ENCODE results near the gene CDK12. TPM values are rescaled to one million over a fixed set of nuclear protein-coding genes. Genes with fewer than 3 reads are reported as not detected.

The CDK12 gene
- total RNA-seq, 1 experiment from 2014 or later = 30.4 TPM

DNA sequence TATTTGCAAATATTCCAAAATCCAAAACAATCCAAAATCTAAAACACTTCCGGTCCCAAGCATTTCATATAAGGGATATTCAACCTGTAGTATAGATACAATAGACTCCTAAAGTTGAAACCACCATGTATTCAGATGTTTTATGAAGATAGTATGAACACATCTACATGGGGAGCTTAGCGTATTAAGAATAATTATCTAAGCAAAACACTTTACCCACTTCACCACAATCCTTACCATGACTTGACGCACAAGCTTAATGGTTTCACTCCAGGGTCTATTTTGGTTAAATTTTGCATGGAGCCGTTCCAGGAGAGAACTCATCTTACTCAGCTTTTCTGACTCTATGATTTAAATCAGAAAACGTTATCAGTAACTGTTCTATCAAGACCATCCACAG is 13.7 kb upstream of the CDK12 start:
- Histone ChIP-seq H4K20me1 (ENCODE audit: low read length) (no peaks in the 10 kb centered on the region), H3K4me1 (ENCODE audit: insufficient read depth, low read length) (peaks cover 4% of the 10 kb centered on the region; the same call in 1 of the 2 replicates), H3K4me3 (ENCODE audit: low read length) (no peak overlapping the region), H2AFZ (ENCODE audit: low read length) (no peak overlapping the region), H3K36me3 (ENCODE audit: low read depth, low read length) (peaks cover 6% of the 10 kb centered on the region; the same call in 1 of the 2 replicates), H3K27ac (ENCODE audit: low read length) (no peak overlapping the region), H3K9me3 (ENCODE audit: low read length) (no peaks in the 10 kb centered on the region), H3K79me2 (ENCODE audit: low read length) (peaks cover 44% of the 10 kb centered on the region), H3K4me2 (ENCODE audit: low read length) (no peak overlapping the region), H3K27me3 (ENCODE audit: low read length) (no peaks in the 10 kb centered on the region), H3F3A (ENCODE audit: low read length, unreplicated experiment) (no peaks in the 10 kb centered on the region), H3K9me2 (replicated peaks; ENCODE audit: low read length) (no peaks in the 10 kb centered on the region), H3K9ac (ENCODE audit: low read length) (no peak overlapping the region)
- no peak for TF ChIP-seq EZH2 (IDR thresholded peaks at IDR 0.05; ENCODE audit: low read length, unreplicated experiment)
- no peak for TF ChIP-seq EZH2phosphoT487 (IDR thresholded peaks at IDR 0.05; ENCODE audit: borderline replicate concordance, low read length)
- TF ChIP-seq, protein P1, sequence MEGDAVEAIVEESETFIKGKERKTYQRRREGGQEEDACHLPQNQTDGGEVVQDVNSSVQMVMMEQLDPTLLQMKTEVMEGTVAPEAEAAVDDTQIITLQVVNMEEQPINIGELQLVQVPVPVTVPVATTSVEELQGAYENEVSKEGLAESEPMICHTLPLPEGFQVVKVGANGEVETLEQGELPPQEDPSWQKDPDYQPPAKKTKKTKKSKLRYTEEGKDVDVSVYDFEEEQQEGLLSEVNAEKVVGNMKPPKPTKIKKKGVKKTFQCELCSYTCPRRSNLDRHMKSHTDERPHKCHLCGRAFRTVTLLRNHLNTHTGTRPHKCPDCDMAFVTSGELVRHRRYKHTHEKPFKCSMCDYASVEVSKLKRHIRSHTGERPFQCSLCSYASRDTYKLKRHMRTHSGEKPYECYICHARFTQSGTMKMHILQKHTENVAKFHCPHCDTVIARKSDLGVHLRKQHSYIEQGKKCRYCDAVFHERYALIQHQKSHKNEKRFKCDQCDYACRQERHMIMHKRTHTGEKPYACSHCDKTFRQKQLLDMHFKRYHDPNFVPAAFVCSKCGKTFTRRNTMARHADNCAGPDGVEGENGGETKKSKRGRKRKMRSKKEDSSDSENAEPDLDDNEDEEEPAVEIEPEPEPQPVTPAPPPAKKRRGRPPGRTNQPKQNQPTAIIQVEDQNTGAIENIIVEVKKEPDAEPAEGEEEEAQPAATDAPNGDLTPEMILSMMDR (conservative IDR thresholded peaks at IDR 0.05; ENCODE audit: low read depth, low read length) = no peak
- CTCF ChIA-PET = no interaction called here
- POLR2A ChIA-PET (ENCODE audit: unreplicated experiment) = no interaction called here
- no peak for ATAC-seq
- DNase-seq = no peak
- BruUV-seq (replicated peaks) = no TSS peak
- intact Hi-C loops (cut with micrococcal nuclease) = no loop called here

DNA sequence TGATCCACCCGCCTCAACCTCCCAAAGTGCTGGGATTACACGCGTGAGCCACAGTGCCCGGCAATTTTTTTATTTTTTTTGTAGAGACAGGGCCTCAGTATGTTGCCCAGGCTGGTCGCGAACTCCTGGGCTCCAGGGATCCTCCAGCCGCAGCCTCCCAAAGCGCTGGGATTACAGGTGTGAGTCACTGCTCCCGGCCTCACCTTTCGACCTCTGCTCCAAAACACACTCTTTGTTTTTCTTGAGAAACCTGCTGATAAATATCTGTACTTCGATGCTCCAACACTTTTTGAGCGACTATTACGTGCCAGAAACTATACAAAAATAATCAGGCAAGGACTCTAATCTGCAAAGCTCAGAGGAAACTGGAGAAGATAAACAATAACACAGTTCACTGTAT is 11.2 kb upstream of the CDK12 start:
- CTCF ChIA-PET = no interaction called here

More for the DNA sequence above, 11.2 kb upstream of the CDK12 start:
- peaks cover 44% of the 10 kb centered on the region for H3K79me2 ChIP-seq (ENCODE audit: low read length)
- peaks cover 4% of the 10 kb centered on the region; the same call in 1 of the 2 replicates for H3K4me1 ChIP-seq (ENCODE audit: insufficient read depth, low read length)
- peak overlapping the region; percentile 92 for H3K4me3 ChIP-seq (ENCODE audit: low read length)
- H3K9me3 ChIP-seq (ENCODE audit: low read length) = no peaks in the 10 kb centered on the region
- TF ChIP-seq, protein P1 (conservative IDR thresholded peaks at IDR 0.05; ENCODE audit: low read depth, low read length) = no peak
- TF ChIP-seq EZH2phosphoT487 (IDR thresholded peaks at IDR 0.05; ENCODE audit: borderline replicate concordance, low read length) (no peak), EZH2 (IDR thresholded peaks at IDR 0.05; ENCODE audit: low read length, unreplicated experiment) (no peak)
- BruUV-seq (replicated peaks) = no TSS peak
- H3K36me3 ChIP-seq (ENCODE audit: low read depth, low read length) = peaks cover 6% of the 10 kb centered on the region; the same call in 1 of the 2 replicates
- H2AFZ ChIP-seq (ENCODE audit: low read length) = no peak overlapping the region
- no peaks in the 10 kb centered on the region for H4K20me1 ChIP-seq (ENCODE audit: low read length)
- ATAC-seq = no peak
- peak; percentile 2 for DNase-seq
- intact Hi-C loops (cut with micrococcal nuclease) = no loop called here
- peak overlapping the region; percentile 97 for H3K9ac ChIP-seq (ENCODE audit: low read length)
- H3K4me2 ChIP-seq (ENCODE audit: low read length) = peak overlapping the region; percentile 88
- no peaks in the 10 kb centered on the region for H3K27me3 ChIP-seq (ENCODE audit: low read length)
- POLR2A ChIA-PET (ENCODE audit: unreplicated experiment) = interaction anchor here (0.5 to 1.6 kb wide), 2 partner anchors 11 to 769 kb away, joined by 4 to 68 read pairs; partner anchors contain the start of genes CDK12 and WIPF2
- H3K9me2 ChIP-seq (replicated peaks; ENCODE audit: low read length) = no peaks in the 10 kb centered on the region
- H3F3A ChIP-seq (ENCODE audit: low read length, unreplicated experiment) = no peaks in the 10 kb centered on the region
- H3K27ac ChIP-seq (ENCODE audit: low read length) = no peak overlapping the region

All from PC-3 (cell line).